HepG2 (cell line): ENCODE results near the gene PGM2.
"Not testable (repeated sequence)": the region's sequence is repeated elsewhere in the genome, so short reads cannot be mapped to it uniquely, and the experiment has no call there.

Experiments
- CC2D1A ChIP-seq: sonication (generic); formaldehyde crosslinking; IDR thresholded peaks from 2 replicates; pipeline ENCODE4 v1.8.1; 2023; ENCODE audit warnings: mild to moderate bottlenecking, missing genetic modification reagents
- CHD2 ChIP-seq: IDR thresholded peaks from 2 replicates; pipeline ENCODE4 v1.6.1; 2011; ENCODE audit warnings: low read depth, low read length, improper control_type of control experiment
- CTCF ChIP-seq: sonication (generic); formaldehyde crosslinking; IDR thresholded peaks from 2 replicates; pipeline ENCODE4 v1.5.0; 2020; ENCODE audit warnings: mild to moderate bottlenecking, missing genetic modification reagents, moderate library complexity
- EP300 ChIP-seq, 3 experiments: sonication (generic) in 1 of 3; formaldehyde crosslinking in 1 of 3; IDR thresholded peaks; 2 replicates each; pipeline versions ENCODE4 v1.5.1 to v1.6.1; 2011 to 2020; ENCODE audit warnings: low read depth in 2 of 3, low read length in 2 of 3, borderline replicate concordance in 1 of 3, improper control_type of control experiment in 1 of 3, mild to moderate bottlenecking in 1 of 3, missing genetic modification reagents in 1 of 3, moderate library complexity in 1 of 3
- FOXA1 ChIP-seq, 2 experiments: fragments of 450-650 bp in 1 of 2; sonication (generic) in 1 of 2; formaldehyde crosslinking in 1 of 2; IDR thresholded peaks; 2 replicates each; pipeline versions ENCODE4 v1.4.0 to v1.6.1; 2016 to 2020; ENCODE audit warnings: missing genetic modification reagents in 1 of 2
- NFIC ChIP-seq: IDR thresholded peaks from 2 replicates; pipeline ENCODE4 v1.6.1; 2012; ENCODE audit warnings: mild to moderate bottlenecking, low read length, inconsistent platforms
- NR3C1 ChIP-seq: sonication (generic); formaldehyde crosslinking; IDR thresholded peaks from 2 replicates; pipeline ENCODE4 v1.4.0; 2020; ENCODE audit warnings: missing genetic modification reagents
- PHB2 ChIP-seq: fragments of 450-650 bp; IDR thresholded peaks from 2 replicates; pipeline ENCODE4 v1.6.1; 2018; ENCODE audit not compliant: partially characterized antibody
- SMAD3 ChIP-seq: sonication (generic); formaldehyde crosslinking; IDR thresholded peaks from 2 replicates; pipeline ENCODE4 v1.4.0; 2020; ENCODE audit warnings: missing genetic modification reagents
- ZBTB1 ChIP-seq: sonication (generic); formaldehyde crosslinking; IDR thresholded peaks from 2 replicates; pipeline ENCODE4 v1.4.0; 2020; ENCODE audit warnings: missing genetic modification reagents, borderline replicate concordance
- ZFP36L2 ChIP-seq: sonication (generic); formaldehyde crosslinking; IDR thresholded peaks from 2 replicates; pipeline ENCODE4 v1.4.0; 2020; ENCODE audit warnings: missing genetic modification reagents
- ZNF207 ChIP-seq: fragments of 450-650 bp; IDR thresholded peaks from 2 replicates; pipeline ENCODE4 v1.6.1; 2016; ENCODE audit warnings: antibody characterized with exemption, borderline replicate concordance
- TF ChIP-seq, protein P1 (sequence below): sonication (generic); formaldehyde crosslinking; IDR thresholded peaks from 2 replicates; pipeline ENCODE4 v1.4.0; 2020; ENCODE audit warnings: missing genetic modification reagents

- not testable (repeated sequence) for TF ChIP-seq CTCF (CRISPR knock-in tag); CC2D1A (CRISPR knock-in tag); CHD2; ZBTB1 (CRISPR knock-in tag); SMAD3 (CRISPR knock-in tag); FOXA1 (IDR thresholded peaks at IDR 0.05); FOXA1 (CRISPR knock-in tag; IDR thresholded peaks at IDR 0.05); NFIC; EP300 (IDR thresholded peaks at IDR 0.05; ENCODE audit: low read depth in 2 of 2, low read length in 2 of 2); EP300 (CRISPR knock-in tag; IDR thresholded peaks at IDR 0.05; ENCODE audit: borderline replicate concordance); ZFP36L2 (CRISPR knock-in tag); NR3C1; PHB2; ZNF207
- TF ChIP-seq, protein P1, sequence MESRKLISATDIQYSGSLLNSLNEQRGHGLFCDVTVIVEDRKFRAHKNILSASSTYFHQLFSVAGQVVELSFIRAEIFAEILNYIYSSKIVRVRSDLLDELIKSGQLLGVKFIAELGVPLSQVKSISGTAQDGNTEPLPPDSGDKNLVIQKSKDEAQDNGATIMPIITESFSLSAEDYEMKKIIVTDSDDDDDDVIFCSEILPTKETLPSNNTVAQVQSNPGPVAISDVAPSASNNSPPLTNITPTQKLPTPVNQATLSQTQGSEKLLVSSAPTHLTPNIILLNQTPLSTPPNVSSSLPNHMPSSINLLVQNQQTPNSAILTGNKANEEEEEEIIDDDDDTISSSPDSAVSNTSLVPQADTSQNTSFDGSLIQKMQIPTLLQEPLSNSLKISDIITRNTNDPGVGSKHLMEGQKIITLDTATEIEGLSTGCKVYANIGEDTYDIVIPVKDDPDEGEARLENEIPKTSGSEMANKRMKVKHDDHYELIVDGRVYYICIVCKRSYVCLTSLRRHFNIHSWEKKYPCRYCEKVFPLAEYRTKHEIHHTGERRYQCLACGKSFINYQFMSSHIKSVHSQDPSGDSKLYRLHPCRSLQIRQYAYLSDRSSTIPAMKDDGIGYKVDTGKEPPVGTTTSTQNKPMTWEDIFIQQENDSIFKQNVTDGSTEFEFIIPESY (CRISPR knock-in tag) = not testable (repeated sequence)
These were observed 6.0 kb upstream of the PGM2 start for GRCh38 chr4:37820458-37820857.
